HG03442 (cell line): ENCODE data around the gene RASAL1.
"Not testable (repeated sequence)": the region's sequence is repeated elsewhere in the genome, so short reads cannot be mapped to it uniquely, and the experiment has no call there.

Experiments
- ATAC-seq: cut with Tn5 transposase; IDR thresholded peaks from one replicate; pipeline ENCODE4 v1.9.1; 2021; ENCODE audit warnings: mild to moderate bottlenecking, moderate library complexity; ENCODE audit not compliant: unreplicated experiment

The RASAL1 gene

GRCh38 chr12:113142173-113142885 is 6.8 kb upstream of the RASAL1 start:
- no peak for ATAC-seq

GRCh38 chr12:113141716-113142115 is 6.2 kb upstream of the RASAL1 start:
- not testable (repeated sequence) for ATAC-seq

- ATAC-seq, result no peak
Measured at GRCh38 chr12:113140706-113141105, 5.1 kb upstream of the RASAL1 start.

GRCh38 chr12:113138826-113139225 is 3.3 kb upstream of the RASAL1 start:
- no peak for ATAC-seq

DNA sequence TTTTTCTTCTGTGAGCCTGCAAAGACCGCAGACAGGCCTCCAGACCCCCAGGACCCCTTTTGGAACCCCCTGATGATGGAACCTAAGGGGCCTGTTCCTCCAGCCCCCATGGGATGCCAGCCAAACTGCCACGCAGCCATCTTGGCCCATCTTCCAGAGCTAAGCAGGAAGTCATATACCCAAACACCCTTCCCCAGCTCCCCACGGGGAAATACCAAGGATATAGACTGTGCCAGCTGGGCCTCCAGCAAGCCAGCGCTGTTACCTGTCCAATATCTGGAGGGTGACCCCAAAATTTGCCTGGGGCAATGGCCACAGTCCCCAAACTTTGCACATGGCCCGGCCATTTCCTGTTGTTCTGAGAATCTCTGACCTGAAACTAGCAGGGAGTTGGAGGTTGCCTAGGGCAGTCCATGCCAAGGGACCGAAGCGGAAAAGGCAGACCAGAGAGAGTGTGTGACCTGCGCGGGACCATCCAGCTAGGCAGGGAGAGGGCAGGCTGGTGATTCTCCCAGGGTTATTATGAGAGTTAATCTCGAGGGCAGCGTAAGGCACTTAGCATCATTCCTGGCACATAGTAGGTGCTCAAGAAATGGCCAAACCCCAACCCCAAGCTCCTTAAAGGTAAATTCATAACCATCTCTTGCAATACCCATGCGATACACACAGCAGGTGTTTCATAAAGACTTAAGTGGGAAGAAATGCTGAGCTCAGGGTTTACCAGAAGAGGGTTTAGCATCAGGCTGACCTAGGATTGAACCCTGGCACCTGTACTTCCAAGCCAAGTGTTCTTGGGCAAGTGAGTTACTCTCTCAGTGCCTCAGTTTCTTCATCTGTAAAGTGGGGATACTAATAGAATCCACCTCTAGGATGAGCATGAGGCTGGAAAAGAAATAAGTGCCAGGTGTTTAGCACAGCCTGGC is 2.6 kb upstream of the RASAL1 start:
- ATAC-seq, result no peak

DNA sequence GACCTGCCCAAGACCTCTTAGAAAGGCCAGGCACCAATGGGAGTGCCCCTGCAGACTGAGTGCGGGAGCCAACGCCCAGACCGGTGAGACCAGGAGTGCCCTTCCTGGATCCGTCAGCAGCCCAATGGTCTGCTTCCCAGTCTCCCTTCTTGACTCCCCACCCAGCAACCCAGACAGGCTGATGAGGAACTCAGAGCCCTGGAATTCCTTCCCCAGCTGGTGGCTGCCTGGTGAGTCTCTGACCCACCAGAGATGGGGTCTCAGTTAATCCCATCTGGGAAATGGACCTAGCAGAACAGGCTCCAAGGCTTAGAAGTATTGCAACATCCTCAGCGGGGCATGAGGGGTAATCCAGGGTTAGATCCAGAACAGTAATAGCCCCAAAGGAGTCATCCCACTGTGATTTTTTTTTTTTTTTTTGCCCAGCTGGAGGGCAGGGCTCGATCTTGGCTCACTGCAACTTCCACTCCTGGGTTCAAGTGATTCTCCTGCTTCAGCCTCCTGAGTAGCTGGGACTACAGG is 1.5 kb upstream of the RASAL1 start:
- ATAC-seq, result no peak

DNA sequence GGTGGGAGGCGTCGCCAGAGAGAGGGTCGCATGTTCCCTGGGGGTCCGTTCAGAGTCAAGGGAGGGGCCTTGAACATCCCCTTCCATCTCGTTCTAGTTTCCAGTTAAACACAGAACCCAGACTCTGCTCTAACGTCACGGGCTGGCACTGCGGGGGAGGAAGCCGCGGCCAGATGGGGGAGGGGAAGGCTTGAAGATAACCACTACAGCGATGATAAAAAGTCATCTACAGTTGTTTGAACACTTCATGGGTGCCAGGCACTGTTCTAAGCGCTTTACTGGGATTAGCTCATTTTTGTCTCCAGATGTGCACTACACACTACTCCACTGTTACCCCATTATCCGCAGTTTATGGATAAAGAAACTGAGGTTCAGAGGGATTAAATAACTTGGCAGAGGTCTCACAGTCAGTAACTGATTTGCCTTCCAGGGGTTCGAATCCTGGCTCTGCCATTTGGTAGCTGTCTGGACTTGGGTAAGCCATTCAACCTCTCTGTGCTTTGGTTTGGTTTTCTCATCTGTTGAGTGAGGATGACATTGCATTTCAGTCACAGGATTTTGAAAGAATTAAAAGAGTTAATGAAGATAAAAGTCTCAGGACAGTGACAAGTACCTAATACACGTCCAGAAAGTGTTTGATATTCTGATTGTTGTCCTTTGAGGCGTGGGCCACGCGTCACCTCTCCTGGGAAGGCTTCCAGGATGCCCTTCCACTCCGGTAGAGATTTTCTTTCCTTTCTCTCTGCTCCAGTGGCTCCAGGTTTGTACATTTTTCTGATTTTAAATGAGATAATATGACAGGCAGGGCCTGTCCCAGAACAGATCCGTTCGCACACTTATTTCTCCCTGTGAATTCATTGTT is 798 bp upstream of the RASAL1 start:
- no peak for ATAC-seq

DNA sequence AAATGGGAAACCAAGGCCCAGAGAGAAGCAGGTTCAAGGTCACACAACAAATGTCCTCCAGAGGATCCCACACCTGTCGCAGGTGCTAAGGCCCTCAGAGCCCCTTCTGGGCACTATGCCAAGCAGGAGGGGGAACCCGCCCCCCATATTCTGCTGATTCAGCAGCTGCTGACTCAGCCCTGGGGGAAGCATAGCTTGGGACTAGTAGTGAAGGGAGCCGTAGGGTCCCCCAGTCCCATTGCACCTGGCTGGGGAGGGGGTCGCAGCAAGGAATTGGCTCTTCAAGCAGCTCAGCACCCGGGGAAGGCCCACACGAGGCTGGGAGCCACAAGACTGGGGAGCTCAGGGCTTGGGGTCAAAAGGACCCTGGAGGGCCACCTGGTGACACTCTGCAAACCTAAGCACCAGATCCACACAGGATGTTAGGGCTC is 1.0 kb downstream of the RASAL1 start:
- no peak for ATAC-seq

DNA sequence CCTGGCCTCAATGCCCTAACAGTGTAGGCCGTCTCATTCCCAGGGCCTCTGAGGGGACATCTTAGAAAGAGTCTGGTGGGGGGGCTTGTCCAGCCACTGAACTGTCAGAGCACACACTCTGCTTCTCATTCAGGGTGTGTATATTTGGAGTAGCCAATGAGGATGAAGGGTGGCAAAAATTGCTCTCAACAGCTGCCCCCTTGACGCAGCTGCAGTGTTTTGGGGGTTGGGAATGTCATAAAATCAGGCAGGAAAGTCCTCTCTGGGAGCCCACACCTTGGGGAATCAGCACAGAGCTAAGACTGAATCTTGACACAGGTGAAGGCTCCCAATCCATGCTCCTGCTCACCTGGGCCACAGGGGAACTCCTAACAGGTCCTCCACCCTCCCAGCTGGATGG is 1.5 kb downstream of the RASAL1 start:
- no peak for ATAC-seq

DNA sequence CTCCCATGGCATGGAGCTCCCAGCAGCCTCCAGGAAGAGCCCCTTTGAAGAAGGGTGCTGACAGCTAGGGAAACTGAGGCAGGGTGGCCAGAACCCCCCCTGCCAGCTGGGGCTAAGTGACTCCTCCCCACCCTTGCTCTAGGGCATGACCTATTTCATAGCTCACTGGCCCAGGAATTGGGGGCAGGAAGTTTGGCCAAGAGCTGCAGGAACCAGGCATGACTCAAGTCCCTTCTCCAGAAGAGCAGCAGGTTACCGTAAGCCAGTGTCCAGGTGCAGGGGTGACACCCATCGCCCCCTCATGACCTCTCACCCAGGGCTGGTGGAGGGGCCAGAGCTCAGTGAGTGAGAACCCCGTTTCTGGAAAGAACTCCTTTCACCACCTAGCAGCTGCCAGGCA is 1.9 kb downstream of the RASAL1 start:
- ATAC-seq, result no peak

GRCh38 chr12:113133036-113133435 is 2.5 kb downstream of the RASAL1 start:
- ATAC-seq, result no peak

- ATAC-seq, result no peak
Measured at GRCh38 chr12:113131556-113131955, 4.0 kb downstream of the RASAL1 start.

GRCh38 chr12:113130457-113131135 is 5.0 kb downstream of the RASAL1 start:
- ATAC-seq, result no peak

DNA sequence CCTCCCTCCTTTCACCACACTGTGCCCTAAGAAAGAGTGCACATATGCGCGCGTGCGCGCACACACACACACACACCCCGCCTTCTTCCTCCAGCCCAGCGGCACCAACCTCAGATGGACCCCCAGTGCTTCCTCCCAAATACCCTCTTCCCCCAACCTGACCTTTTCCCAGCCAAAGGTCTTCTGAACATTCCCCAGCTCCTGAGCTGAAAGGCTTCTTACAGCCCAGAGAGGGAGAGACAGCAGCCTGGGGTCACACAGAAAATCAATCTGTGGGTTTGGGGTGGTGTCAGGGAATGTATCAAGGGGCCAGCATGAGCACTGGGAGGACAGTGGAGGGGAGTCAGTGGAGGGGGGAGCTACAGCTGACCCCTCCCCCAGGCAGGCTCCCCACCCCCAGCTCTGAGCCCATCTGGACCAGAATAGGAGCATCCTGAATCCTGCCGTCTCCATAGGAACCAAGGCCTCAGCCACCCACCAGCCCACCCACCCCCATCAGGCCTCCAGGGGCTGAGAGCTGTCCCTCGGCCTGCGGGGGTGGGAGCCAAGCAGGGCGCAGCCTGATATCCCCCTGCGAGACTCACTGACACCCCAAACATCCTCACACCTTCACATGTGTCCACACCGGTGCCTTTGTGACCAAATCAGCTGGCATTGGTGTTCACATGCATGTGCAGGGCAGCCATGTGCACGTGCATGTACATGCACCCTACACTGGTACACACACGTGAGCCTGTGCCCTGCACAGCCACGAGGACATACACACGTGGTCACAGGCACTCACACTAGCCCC is 5.7 kb downstream of the RASAL1 start:
- no peak for ATAC-seq

DNA sequence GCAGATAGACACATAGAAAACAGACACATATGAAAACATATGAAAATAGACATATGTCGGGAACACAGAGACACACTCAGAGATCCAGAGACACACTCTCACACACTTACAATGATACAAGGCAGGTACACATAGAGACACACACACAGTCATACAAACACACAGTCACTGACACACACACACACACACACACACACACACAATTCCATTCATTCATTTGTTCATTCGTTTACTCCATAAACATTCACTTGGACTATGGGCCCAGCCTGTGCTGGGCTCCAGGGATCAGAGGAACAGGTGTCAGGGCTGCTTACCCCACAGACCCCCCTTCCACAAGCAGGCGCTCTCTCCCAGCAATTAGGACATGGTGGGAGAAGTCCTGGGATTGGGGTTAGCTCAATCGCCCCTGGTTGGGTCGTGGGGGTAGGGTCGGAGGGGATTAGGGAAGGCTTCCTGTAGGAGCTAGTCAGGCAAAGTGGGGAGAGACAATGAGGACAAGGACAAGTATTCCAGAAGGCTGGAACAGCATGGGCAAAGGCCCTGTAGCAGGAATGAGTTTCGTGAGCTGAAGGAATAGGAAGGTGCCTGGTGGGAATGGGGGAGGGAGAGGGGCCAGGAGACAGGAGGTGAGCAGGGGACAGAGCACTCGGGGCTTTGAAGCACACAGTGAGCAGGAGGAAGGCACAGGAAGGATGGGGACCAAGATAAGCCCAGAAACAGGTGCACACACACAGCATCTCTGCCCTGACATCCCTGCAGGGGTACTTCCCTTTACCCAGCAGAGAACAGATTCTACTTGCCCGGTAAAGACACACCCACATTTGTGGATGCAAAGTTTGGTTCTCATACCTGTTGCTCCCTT is 6.5 kb downstream of the RASAL1 start:
- no peak for ATAC-seq

GRCh38 chr12:113127791-113128199 is 7.8 kb downstream of the RASAL1 start:
- no peak for ATAC-seq

- no peak for ATAC-seq
Measured at GRCh38 chr12:113120670-113121370, 14.7 kb downstream of the RASAL1 start.
